NCI-H2081 treated with DMSO at 0.1 percent for 48 hours (cell line): Measurements from ENCODE around the gene PPP2R3A.
"Not testable (repeated sequence)": the region's sequence is repeated elsewhere in the genome, so short reads cannot be mapped to it uniquely, and the experiment has no call there.

Experiments used
- DNase-seq: peaks from one replicate; lab custom pipeline; 2025; lab: John Stamatoyannopoulos, UW

Gene PPP2R3A

GRCh38 chr3:136152963-136153362 is 187.4 kb downstream of the PPP2R3A start:
- no peak for DNase-seq

GRCh38 chr3:136161516-136161915 is 196.0 kb downstream of the PPP2R3A start:
- no peak for DNase-seq

GRCh38 chr3:136162322-136162721 is 196.8 kb downstream of the PPP2R3A start:
- DNase-seq: no peak

GRCh38 chr3:136163607-136164006 is 198.1 kb downstream of the PPP2R3A start:
- not testable (repeated sequence) for DNase-seq

DNA sequence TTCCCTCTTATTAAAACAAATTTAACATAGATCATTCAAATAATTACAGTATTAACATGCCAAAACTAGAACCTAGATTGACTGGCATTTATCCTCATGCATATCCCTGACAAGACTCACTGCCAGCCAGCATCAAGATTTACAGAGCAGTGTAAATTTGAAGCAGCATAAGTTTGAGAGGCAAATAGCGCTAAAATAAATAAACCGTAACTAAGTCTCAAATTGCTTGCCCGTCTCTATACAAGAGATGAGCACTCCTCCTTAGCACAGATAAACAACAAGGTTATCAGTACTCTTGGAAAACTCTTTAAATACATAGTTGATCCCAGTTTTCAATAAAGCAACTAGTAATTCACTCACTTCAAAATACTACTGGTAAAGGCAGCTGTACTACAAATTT is 201.0 kb downstream of the PPP2R3A start:
- no peak for DNase-seq

DNA sequence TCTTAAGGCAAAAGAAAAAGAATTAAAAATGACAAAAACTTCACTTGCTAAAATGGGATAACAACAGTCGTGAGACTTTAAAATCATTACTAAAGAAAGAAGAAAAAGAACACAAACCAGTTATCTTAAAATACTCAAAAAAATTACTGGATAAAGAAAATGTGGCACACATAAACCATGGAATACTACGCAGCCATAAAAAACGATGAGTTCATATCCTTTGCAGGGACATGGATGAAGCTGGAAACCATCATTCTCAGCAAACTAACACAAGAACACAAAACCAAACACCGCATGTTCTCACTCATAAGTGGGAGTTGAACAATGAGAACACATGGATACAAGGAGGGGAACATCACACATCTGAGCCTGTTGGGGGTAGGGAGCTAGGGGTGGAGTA is 202.7 kb downstream of the PPP2R3A start:
- DNase-seq: not testable (repeated sequence)

- DNase-seq: no peak
Measured at GRCh38 chr3:136171097-136171542, 205.6 kb downstream of the PPP2R3A start.

- no peak for DNase-seq
Measured at GRCh38 chr3:136173939-136174490, 208.5 kb downstream of the PPP2R3A start.

DNA sequence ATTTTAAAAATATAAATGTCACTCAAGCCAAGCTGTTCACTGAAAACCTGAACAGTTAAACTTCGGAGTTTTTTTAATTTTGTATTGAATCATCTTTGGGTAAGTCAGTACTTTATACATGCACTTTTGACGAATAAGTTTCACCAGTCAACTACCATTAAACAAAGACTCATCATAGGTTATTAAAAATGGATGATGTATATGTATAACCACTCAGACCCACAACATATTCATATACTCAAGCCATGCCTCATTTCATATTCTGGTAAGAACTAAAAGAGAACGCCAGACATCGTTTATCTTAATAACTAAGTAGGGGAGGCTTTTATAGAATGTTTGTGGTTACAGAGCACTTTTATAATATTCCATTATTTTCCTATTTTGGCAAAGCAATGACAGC is 212.3 kb downstream of the PPP2R3A start:
- DNase-seq: no peak

- DNase-seq: no peak
Measured at GRCh38 chr3:136181741-136182140, 216.2 kb downstream of the PPP2R3A start.

DNA sequence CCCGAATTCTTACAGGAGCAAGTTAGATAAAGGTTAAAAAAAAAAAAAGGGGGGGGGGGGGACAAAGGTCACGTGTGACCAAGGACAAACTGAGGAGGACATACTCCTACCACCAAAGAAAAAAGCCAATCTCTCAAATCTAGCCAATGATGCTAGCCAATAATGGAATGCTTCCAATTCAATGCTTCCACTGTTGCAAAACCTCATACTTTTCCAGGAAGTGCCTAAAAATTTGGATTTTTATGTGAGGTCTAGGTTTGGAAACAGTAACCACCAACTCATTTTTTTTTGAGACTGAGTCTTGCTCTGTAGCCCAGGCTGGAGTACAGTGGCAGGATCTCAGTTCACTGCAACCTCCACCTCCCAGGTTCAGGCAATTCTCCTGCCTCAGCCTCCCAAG is 219.2 kb downstream of the PPP2R3A start:
- no peak for DNase-seq

DNA sequence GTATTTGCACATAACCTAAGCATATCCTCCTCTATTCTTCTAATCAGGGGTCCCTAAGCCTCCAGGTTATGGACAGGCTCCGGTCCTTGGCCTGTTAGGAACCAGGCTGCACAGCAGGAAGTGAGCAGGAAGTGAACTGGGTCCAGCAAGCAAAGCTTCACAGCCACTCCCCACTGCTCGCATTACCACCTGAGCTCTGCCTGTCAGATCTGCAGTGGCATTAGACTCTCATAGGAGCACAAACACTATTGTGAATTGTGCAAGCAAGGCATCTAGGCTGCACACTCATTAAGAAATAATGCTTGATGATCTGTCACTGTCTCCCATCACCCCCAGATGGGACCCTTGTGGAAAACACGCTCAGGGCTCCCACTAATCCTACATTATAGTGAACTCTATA is 220.8 kb downstream of the PPP2R3A start:
- peak; percentile 36 for DNase-seq

DNA sequence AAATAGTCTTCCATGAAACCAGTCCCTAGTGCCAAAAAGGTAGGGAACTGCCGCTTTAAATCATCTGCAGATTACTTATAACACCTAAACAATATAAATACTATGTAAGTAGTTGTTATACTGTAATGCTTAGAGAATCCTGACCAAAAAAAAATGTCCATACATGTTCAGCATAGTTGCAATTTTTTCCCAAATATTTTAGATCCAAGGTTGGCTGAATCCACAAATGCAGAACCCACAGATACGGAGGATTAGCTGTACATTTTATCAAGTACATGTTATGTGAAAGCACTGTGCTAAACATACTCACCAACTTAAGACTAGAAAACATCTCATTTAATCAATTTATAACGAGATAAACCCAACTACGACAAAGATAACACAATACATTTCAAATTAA is 221.3 kb downstream of the PPP2R3A start:
- no peak for DNase-seq

DNA sequence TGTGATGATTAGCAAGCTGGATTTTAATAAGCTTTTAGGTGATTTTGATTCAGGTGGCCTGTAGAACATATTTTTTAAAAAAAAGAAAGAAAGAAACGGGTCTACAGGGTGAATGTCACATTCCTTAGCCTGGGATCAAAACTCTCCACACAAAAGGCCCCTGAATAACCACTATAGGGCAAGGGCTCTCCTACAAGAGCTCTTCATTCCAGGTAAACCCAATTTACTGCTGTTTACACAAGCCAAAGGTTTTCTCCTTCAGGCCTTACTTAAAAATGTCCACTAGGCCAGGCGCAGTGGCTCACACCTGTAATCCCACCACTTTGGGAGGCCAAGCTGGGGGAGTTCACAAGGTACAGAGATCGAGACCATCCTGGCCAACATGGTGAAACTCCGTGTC is 222.3 kb downstream of the PPP2R3A start:
- no peak for DNase-seq

DNA sequence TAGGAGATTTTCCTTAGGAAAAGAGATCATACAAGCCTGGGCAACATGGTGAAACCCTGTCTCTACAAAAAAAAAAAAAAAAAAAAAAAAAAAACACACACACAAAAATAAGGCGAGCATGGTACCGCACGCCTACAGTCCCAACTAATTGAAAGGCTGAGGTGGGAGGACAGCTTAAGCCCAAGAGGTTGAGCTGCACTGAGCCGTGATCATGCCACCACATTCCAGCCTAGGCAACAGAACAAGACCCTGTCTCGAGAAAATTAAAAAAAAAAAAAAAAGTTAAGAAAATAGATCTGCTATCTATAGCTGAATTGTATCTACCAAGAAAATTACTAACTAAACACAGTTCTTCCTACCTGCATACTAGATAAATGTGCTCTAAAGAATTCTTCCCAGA is 223.5 kb downstream of the PPP2R3A start:
- no peak for DNase-seq

GRCh38 chr3:136189859-136190617 is 224.5 kb downstream of the PPP2R3A start:
- DNase-seq: no peak

GRCh38 chr3:136192195-136192594 is 226.7 kb downstream of the PPP2R3A start:
- DNase-seq: not testable (repeated sequence)

- DNase-seq: no peak
Measured at GRCh38 chr3:136192831-136193230, 227.3 kb downstream of the PPP2R3A start.

GRCh38 chr3:136193278-136194054 is 227.9 kb downstream of the PPP2R3A start:
- no peak for DNase-seq

DNA sequence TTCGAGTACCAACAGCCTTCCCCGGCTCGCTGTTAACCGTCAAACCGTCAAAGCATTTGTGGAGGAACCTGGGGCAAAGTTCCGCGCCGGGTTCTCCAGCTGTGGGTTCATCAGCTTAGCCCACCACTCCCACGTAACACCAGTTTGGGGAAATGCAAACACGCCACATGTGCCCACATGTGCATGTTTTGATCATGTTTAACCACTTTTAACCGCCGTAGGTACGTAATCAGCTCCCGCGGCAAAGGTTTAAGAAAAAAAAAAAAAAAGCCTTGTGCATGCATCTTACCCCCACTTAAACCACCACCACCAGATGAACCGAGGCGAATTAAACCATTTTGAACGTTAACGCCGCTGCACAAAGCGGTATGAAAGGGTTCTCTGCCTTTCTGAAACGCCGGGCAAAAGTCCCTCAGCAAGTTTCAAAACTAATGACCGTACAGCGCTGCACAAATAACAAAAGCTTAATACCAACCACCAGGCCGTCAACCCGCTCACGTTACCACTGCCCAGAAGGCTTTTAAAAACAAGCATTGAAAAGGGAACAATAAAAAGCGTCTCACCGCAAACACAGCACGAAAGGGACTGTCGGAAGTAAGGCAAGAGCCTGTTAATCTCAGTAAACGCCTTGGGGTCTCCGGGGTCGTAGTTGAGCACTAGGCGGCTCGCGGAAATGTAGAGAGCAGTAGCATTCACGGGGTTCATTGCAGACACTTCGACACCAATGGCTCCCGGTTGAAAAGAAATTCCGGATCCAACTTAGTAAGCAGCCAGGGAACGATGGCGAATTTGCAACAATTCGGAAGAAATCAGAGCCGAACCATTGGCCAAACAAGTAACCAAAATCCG is 229.1 kb downstream of the PPP2R3A start:
- DNase-seq: no peak

- DNase-seq: peak; percentile 64
Measured at GRCh38 chr3:136195258-136196063, 229.9 kb downstream of the PPP2R3A start.
